ENCODE data around the gene ZNF560. TPM values are rescaled to one million over a fixed set of nuclear protein-coding genes. Genes with fewer than 3 reads are reported as not detected.

The ZNF560 gene
- total RNA-seq, 2 experiments from 2014 or later, result not detected

- ChIA-PET POLR2A (no interaction called here), CTCF (ENCODE audit: unreplicated experiment) (no interaction called here)
- no peak overlapping the region for H3K4me2 ChIP-seq (ENCODE audit: low read length)
- H3K4me1 ChIP-seq (ENCODE audit: insufficient read depth, low read length, poor library complexity, severe bottlenecking), result no peaks in the 10 kb centered on the region
- peaks cover 30% of the 10 kb centered on the region; the same call in 1 of the 2 replicates for H3K9me3 ChIP-seq (ENCODE audit: low read length)
- H2AFZ ChIP-seq (ENCODE audit: low read length), result no peak overlapping the region
- H3K79me2 ChIP-seq (ENCODE audit: insufficient read depth, low read depth, low read length), result no peaks in the 10 kb centered on the region
- BruUV-seq (replicated peaks), result no TSS peak
- no peak overlapping the region for H3K4me3 ChIP-seq (ENCODE audit: low read depth, low read length, poor library complexity, severe bottlenecking)
- H3K9me2 ChIP-seq (ENCODE audit: insufficient read depth, low read length), result no peaks in the 10 kb centered on the region
- H3K27ac ChIP-seq (ENCODE audit: low read depth, low read length, poor library complexity, severe bottlenecking), result no peak overlapping the region
- DNase-seq (ENCODE audit: low spot score), result no peak
- intact Hi-C loops (cut with micrococcal nuclease; ENCODE audit: unreplicated experiment), result no loop called here
- peaks cover 79% of the 10 kb centered on the region for H3K36me3 ChIP-seq (ENCODE audit: insufficient read depth, low read length)
- H4K20me1 ChIP-seq (ENCODE audit: insufficient read depth, low read length), result no peaks in the 10 kb centered on the region
- TF ChIP-seq EZH2phosphoT487 (IDR thresholded peaks at IDR 0.05; ENCODE audit: borderline replicate concordance, low read depth, low read length) (no peak), CTCF (conservative IDR thresholded peaks at IDR 0.05; ENCODE audit: low read length) (no peak)
Measured at GRCh38 chr19:9528757-9529336, 30.4 kb upstream of the ZNF560 start.

- H2AFZ ChIP-seq (ENCODE audit: low read length), result no peak overlapping the region
- H3K36me3 ChIP-seq (ENCODE audit: insufficient read depth, low read length), result peaks cover 32% of the 10 kb centered on the region
Measured at GRCh38 chr19:9523885-9524474, 25.6 kb upstream of the ZNF560 start.

More at GRCh38 chr19:9523885-9524474, 25.6 kb upstream of the ZNF560 start:
- intact Hi-C loops (cut with micrococcal nuclease; ENCODE audit: unreplicated experiment), result no loop called here
- no peak for TF ChIP-seq CTCF (conservative IDR thresholded peaks at IDR 0.05; ENCODE audit: low read length)
- TF ChIP-seq EZH2phosphoT487 (IDR thresholded peaks at IDR 0.05; ENCODE audit: borderline replicate concordance, low read depth, low read length), result no peak
- no peak for DNase-seq (ENCODE audit: low spot score)
- Histone ChIP-seq H3K4me1 (ENCODE audit: insufficient read depth, low read length, poor library complexity, severe bottlenecking) (no peaks in the 10 kb centered on the region), H3K9me3 (ENCODE audit: low read length) (peaks cover 16% of the 10 kb centered on the region; the same call in 1 of the 2 replicates), H3K9me2 (ENCODE audit: insufficient read depth, low read length) (no peaks in the 10 kb centered on the region), H4K20me1 (ENCODE audit: insufficient read depth, low read length) (no peaks in the 10 kb centered on the region), H3K79me2 (ENCODE audit: insufficient read depth, low read depth, low read length) (no peaks in the 10 kb centered on the region), H3K27ac (ENCODE audit: low read depth, low read length, poor library complexity, severe bottlenecking) (no peak overlapping the region), H3K4me3 (ENCODE audit: low read depth, low read length, poor library complexity, severe bottlenecking) (no peak overlapping the region), H3K4me2 (ENCODE audit: low read length) (no peak overlapping the region)
- ChIA-PET CTCF (ENCODE audit: unreplicated experiment) (no interaction called here), POLR2A (no interaction called here)
- no TSS peak for BruUV-seq (replicated peaks)

Data from OCI-LY7 (cell line).